ENCODE results near the gene TRABD2A.

TRABD2A gene

DNA sequence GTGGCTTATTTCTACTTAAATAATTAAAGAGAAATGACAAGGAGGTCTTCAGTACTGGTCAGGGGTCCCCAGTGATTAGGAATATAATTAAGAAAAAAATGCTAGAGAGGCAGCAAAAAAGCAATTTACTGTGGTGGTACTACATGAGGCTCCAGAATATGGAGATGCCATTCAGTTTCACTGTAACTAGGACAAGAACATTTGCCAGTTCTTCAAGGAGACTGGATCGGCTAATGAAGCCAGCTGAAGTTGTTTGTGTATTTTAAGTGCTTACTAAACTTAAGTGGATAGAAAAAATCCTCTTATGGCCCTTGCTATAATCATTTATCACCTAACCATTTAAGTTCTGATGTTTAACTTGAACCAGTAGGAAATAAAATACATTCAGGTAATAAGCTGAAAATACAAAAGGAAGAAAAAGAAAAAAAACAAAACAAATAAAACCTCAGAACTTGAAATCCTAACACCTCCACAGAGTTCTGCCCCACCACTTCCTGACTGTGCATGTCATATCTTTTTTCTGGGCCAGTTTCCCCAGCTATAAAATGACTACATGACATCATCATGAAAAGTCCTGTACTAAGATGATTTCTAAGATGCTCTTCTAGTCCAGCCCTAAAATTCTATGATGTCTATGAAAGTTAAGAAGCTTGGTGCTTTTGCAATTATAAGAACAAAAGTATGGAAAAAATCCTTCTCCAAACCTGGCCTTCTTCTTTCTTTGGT is 98.0 kb downstream of the TRABD2A start:
- Histone ChIP-seq H3F3A (ENCODE audit: insufficient read depth) (no peaks in the 10 kb centered on the region), H3K4me3 (ENCODE audit: insufficient read depth, low read length, poor library complexity, severe bottlenecking) (no peak overlapping the region), H3K9ac (ENCODE audit: low read length) (no peak overlapping the region), H2AFZ (ENCODE audit: low read depth, low read length, severe bottlenecking) (no peak overlapping the region), H4K20me1 (ENCODE audit: low read depth, low read length) (no peaks in the 10 kb centered on the region), H3K79me2 (ENCODE audit: insufficient read depth, low read length) (no peaks in the 10 kb centered on the region), H3K27ac (ENCODE audit: low read depth, low read length) (no peak overlapping the region), H3K9me2 (replicated peaks; ENCODE audit: insufficient read depth, low read length) (no peaks in the 10 kb centered on the region), H3K9me3 (ENCODE audit: insufficient read depth, low read length) (no peaks in the 10 kb centered on the region), H3K36me3 (ENCODE audit: low read length) (no peaks in the 10 kb centered on the region), H3K4me2 (ENCODE audit: low read depth, low read length, poor library complexity, severe bottlenecking) (no peak overlapping the region), H3K27me3 (ENCODE audit: low read length) (no peaks in the 10 kb centered on the region)
- TF ChIP-seq, protein P1, sequence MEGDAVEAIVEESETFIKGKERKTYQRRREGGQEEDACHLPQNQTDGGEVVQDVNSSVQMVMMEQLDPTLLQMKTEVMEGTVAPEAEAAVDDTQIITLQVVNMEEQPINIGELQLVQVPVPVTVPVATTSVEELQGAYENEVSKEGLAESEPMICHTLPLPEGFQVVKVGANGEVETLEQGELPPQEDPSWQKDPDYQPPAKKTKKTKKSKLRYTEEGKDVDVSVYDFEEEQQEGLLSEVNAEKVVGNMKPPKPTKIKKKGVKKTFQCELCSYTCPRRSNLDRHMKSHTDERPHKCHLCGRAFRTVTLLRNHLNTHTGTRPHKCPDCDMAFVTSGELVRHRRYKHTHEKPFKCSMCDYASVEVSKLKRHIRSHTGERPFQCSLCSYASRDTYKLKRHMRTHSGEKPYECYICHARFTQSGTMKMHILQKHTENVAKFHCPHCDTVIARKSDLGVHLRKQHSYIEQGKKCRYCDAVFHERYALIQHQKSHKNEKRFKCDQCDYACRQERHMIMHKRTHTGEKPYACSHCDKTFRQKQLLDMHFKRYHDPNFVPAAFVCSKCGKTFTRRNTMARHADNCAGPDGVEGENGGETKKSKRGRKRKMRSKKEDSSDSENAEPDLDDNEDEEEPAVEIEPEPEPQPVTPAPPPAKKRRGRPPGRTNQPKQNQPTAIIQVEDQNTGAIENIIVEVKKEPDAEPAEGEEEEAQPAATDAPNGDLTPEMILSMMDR (IDR thresholded peaks at IDR 0.05; ENCODE audit: insufficient read depth, low read length, poor library complexity, severe bottlenecking), result no peak
- no peak for TF ChIP-seq EZH2phosphoT487 (conservative IDR thresholded peaks at IDR 0.05; ENCODE audit: low read length)

DNA sequence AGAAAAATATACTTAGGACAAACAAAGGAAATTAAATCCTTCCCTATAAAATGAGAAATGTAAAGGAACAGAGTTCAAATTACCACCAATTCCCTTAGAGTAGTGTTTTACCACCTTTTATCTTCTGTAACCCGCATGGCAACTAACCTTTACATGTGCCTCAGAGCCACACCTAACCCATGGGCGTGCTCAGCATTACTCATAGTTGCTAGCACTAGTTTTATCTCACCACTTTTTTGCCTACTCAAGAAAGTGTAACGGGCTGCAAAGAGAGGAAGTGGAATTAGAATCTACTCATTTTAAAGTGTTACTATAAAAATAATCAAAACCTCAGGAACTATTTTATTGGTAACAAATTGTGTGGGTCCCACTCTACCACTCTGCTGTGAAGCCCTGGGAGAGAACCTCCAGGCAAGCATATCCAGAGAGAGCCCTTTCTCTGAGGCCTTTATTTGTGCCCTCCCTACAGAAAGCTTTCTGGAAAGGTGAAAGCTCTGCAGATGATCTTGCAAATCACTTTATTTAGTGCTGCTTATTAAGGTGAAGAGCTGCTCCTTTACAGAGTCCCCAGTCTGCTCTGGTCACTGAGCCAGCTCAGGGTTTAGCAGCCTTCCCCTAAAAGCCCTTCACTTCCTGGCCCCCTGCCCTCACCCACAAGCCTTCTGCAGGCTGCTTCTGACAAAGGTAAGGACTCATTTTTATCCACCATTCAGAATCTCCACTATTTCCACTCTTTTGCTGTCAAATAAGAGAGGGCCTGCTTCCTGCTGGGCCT is 98.8 kb downstream of the TRABD2A start:
- H3F3A ChIP-seq (ENCODE audit: insufficient read depth), result no peaks in the 10 kb centered on the region
- H3K36me3 ChIP-seq (ENCODE audit: low read length), result no peaks in the 10 kb centered on the region
- no peak overlapping the region for H2AFZ ChIP-seq (ENCODE audit: low read depth, low read length, severe bottlenecking)
- no peaks in the 10 kb centered on the region for H4K20me1 ChIP-seq (ENCODE audit: low read depth, low read length)
- no peaks in the 10 kb centered on the region for H3K9me2 ChIP-seq (replicated peaks; ENCODE audit: insufficient read depth, low read length)
- H3K9ac ChIP-seq (ENCODE audit: low read length), result no peak overlapping the region
- H3K4me2 ChIP-seq (ENCODE audit: low read depth, low read length, poor library complexity, severe bottlenecking), result no peak overlapping the region
- H3K79me2 ChIP-seq (ENCODE audit: insufficient read depth, low read length), result no peaks in the 10 kb centered on the region
- H3K4me3 ChIP-seq (ENCODE audit: insufficient read depth, low read length, poor library complexity, severe bottlenecking), result no peak overlapping the region
- H3K9me3 ChIP-seq (ENCODE audit: insufficient read depth, low read length), result no peaks in the 10 kb centered on the region
- no peak overlapping the region for H3K27ac ChIP-seq (ENCODE audit: low read depth, low read length)
- no peaks in the 10 kb centered on the region for H3K27me3 ChIP-seq (ENCODE audit: low read length)
- no peak for TF ChIP-seq EZH2phosphoT487 (conservative IDR thresholded peaks at IDR 0.05; ENCODE audit: low read length)
- TF ChIP-seq, protein P1 (IDR thresholded peaks at IDR 0.05; ENCODE audit: insufficient read depth, low read length, poor library complexity, severe bottlenecking), result no peak

DNA sequence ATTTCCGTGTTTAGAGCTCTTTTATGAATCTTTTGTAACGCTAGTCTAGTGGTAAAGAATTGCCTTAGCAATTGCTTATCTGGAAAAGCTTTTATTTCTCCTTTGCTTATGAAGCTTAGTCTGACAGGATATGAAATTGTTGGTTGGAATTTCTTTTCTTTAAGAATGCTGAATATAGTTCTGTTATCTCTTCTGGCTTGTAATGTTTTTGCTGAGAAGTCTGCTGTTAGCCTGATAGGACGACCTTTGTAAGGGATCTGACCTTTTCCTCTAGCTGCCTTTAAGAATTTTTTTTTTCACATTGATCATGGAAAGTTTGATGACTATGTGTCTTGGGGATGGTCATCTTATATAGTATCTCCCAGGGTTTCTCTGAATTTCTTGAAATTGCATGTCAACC is 101.1 kb downstream of the TRABD2A start:
- H3K4me3 ChIP-seq (ENCODE audit: insufficient read depth, low read length, poor library complexity, severe bottlenecking), result no peak overlapping the region
- no peak overlapping the region for H3K9ac ChIP-seq (ENCODE audit: low read length)
- TF ChIP-seq EZH2phosphoT487 (conservative IDR thresholded peaks at IDR 0.05; ENCODE audit: low read length), result no peak
- TF ChIP-seq, protein P1 (IDR thresholded peaks at IDR 0.05; ENCODE audit: insufficient read depth, low read length, poor library complexity, severe bottlenecking), result no peak
- no peaks in the 10 kb centered on the region for H3K9me3 ChIP-seq (ENCODE audit: insufficient read depth, low read length)
- no peak overlapping the region for H3K27ac ChIP-seq (ENCODE audit: low read depth, low read length)
- no peaks in the 10 kb centered on the region for H3K79me2 ChIP-seq (ENCODE audit: insufficient read depth, low read length)
- no peak overlapping the region for H2AFZ ChIP-seq (ENCODE audit: low read depth, low read length, severe bottlenecking)
- no peaks in the 10 kb centered on the region for H3F3A ChIP-seq (ENCODE audit: insufficient read depth)
- H3K4me2 ChIP-seq (ENCODE audit: low read depth, low read length, poor library complexity, severe bottlenecking), result no peak overlapping the region
- no peaks in the 10 kb centered on the region for H4K20me1 ChIP-seq (ENCODE audit: low read depth, low read length)
- H3K9me2 ChIP-seq (replicated peaks; ENCODE audit: insufficient read depth, low read length), result no peaks in the 10 kb centered on the region
- H3K27me3 ChIP-seq (ENCODE audit: low read length), result no peaks in the 10 kb centered on the region
- H3K36me3 ChIP-seq (ENCODE audit: low read length), result no peaks in the 10 kb centered on the region
